Activated T-cell treated with anti-CD3 and anti-CD28 coated beads, Interleukin-2, amount 50 U/mL, for 4 hours (primary cell): ENCODE data around the gene AHSP. TPM values are rescaled to one million over a fixed set of nuclear protein-coding genes. Genes with fewer than 3 reads are reported as not detected.
"Not testable (repeated sequence)": the region's sequence is repeated elsewhere in the genome, so short reads cannot be mapped to it uniquely, and the experiment has no call there.

Source experiments
- ATAC-seq, 2 donors: fragments of 200-7000 bp; cut with Tn5 transposase; one replicate each; pipeline ENCODE4 v1.10.0; 2021
- DNase-seq: peaks from one replicate; pipeline ENCODE4 v3.0.0-alpha.2; 2020
- H3K27me3 Mint-ChIP-seq: one replicate; pipeline ENCODE4 v1.8.0; 2021; ENCODE audit warnings: low read depth, mixed read lengths
- H3K36me3 Mint-ChIP-seq: one replicate; pipeline ENCODE4 v1.8.0; 2022; ENCODE audit warnings: mixed read lengths; ENCODE audit not compliant: insufficient read depth
- H3K4me1 Mint-ChIP-seq: one replicate; pipeline ENCODE4 v1.8.0; 2021; ENCODE audit warnings: low read depth, mixed read lengths
- H3K4me3 Mint-ChIP-seq: one replicate; pipeline ENCODE4 v1.8.0; 2021; ENCODE audit warnings: mild to moderate bottlenecking, moderate library complexity, mixed read lengths
- H3K9me3 Mint-ChIP-seq: one replicate; pipeline ENCODE4 v1.8.0; 2021; ENCODE audit warnings: mixed read lengths
- total RNA-seq, 3 donors: library from RNA; stranded (reverse); gene quantifications; one replicate each; pipeline ENCODE4 v1.2.1, GENCODE V29; 2021

The AHSP gene, protein sequence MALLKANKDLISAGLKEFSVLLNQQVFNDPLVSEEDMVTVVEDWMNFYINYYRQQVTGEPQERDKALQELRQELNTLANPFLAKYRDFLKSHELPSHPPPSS
- not detected for total RNA-seq

DNA sequence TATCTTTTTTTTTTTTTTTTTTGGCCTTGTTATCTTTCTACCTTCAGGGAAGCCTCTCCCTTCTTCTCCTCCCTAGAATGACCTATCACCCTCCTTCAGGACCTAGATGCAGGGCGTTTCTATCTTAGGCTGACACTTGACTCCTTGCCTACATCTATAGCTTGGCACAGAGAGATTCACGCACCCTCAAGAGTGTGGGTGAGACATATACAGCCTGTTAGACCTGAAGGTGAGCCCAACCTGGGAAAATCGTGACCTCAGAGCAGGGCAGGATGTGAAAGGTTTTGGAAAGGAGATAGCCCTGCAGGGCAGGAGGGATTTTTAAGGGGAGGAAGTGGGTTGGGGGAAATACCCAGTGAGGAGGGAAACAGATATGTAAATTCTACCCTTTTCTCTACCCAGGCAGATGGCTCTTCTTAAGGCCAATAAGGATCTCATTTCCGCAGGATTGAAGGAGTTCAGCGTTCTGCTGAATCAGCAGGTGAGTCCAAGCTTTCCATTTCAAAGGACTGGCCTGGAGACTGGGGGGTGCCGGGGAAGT lies at the start of gene AHSP:
TSS of gene AHSP (plus strand) at position 167 of the 541 bp plus-strand sequence. CDS start at position 407, 240 bp downstream.
- H3K4me1 Mint-ChIP-seq: peaks cover 16% of the 10 kb centered on the region
- H3K27me3 Mint-ChIP-seq: peaks cover 22% of the 10 kb centered on the region
- no peaks in the 10 kb centered on the region for H3K36me3 Mint-ChIP-seq
- no peak within 1 kb of the TSS for H3K4me3 Mint-ChIP-seq
- ATAC-seq (no peak), DNase-seq (no peak)
- H3K9me3 Mint-ChIP-seq: no peaks in the 10 kb centered on the region

DNA sequence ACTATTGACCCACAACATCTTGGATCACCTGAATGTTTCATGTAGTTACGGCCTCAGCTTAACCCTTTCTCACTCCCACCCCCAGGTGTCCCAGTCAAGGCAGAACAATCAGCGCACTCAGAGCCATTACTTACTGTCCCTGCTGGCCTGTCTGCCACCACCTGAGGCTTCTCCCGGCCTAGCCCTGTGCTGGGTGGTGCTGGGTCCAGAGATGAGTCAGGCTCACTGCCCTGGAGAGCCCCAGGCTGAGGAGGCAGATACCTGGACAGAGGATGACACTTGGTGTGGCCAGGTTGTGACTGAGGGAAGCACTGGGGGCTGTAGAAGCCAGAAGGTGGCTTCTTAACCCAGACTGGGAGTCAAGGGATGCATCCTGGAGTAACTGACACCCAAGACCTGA lies 48.7 kb upstream of the AHSP start:
- Mint-ChIP-seq H3K4me3 (no peak overlapping the region), H3K36me3 (no peaks in the 10 kb centered on the region), H3K9me3 (no peaks in the 10 kb centered on the region), H3K4me1 (peaks cover 15% of the 10 kb centered on the region), H3K27me3 (no peaks in the 10 kb centered on the region)
- ATAC-seq: no peak
- no peak for DNase-seq

DNA sequence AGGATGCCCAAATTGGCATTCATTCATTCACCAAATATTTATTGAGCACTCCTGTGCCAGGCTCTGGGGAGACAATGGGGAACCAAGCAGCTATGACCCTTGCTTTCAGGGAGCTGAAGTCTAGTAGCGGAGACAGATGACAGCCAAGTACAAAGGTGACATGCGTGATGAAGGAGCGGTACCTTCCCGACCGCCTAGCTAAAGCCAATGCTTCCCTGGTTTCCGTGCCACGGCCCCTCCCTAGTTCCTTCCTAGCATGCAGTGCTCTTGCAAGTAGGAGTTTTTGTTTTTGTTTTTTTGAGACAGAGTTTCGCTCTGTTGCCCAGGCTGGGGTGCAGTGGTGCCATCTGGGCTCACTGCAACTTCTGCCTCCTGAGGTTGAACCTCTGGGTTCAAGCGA lies 47.9 kb upstream of the AHSP start:
- Mint-ChIP-seq H3K4me1 (peaks cover 15% of the 10 kb centered on the region), H3K4me3 (no peak overlapping the region)
- no peak for ATAC-seq

DNA sequence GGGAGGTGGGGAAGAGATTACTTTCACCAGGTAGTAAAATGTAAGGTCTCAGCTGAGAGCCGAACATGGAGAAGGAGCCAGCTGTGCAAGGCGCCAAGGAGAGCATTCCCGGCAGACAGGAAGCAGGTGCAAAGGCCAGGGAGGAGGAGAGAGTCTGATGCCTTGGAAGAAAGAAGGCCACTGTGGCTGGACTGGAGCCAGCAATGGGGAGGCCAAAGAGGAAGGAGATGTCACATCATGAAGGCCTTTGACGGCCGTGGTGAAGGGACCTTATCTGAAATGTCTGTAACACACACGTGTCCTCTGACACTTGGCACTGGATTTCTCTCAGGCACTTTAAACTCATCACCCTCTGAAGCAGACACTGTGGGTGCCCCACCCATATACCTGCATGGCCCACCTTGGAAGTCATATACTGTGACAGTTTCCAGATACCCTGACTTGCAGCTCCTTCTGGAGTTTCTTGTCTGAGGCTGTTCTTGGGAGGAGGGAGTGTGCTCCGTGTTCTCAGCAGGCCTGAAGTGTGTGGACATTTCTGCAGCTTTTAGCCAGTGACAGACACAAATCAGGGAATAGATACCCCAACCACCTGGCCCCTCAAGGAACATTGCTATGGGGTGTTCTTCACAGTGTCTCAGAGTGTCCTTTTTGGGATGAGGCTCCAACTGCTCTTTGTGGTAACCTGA lies 46.7 kb upstream of the AHSP start:
- Mint-ChIP-seq H3K4me1 (peaks cover 13% of the 10 kb centered on the region), H3K4me3 (no peak overlapping the region), H3K36me3 (no peaks in the 10 kb centered on the region), H3K27me3 (no peaks in the 10 kb centered on the region), H3K9me3 (no peaks in the 10 kb centered on the region)
- DNase-seq: no peak
- ATAC-seq: no peak

More for the DNA sequence above, 47.9 kb upstream of the AHSP start:
- Mint-ChIP-seq H3K36me3 (no peaks in the 10 kb centered on the region), H3K27me3 (no peaks in the 10 kb centered on the region), H3K9me3 (no peaks in the 10 kb centered on the region)
- no peak for DNase-seq

DNA sequence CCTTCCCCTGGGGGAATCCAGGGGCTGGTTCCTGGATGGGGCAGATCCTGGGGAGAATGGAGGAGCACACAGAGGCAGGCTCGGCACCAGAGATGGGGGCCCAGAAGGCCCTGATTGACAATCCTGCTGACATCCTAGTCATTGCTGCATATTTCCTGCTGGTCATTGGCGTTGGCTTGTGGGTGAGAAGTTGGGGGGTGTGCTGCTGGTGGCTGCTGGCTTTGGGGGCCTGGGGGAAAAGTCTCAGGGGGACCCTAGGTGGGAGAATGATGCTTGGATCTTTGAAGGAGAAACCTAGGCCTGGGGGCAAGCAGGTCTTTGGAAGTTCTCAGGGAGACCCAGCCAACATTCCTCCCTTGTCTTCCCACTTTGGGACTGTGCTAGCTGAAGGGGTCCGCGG lies 44.6 kb upstream of the AHSP start, which contains the start of gene SLC5A2:
TSS of gene SLC5A2 (plus strand) at position 43 of the 400 bp plus-strand sequence. CDS start at position 57, 14 bp downstream.
- ATAC-seq (no peak), DNase-seq (no peak)
- no peaks in the 10 kb centered on the region for H3K9me3 Mint-ChIP-seq
- H3K4me3 Mint-ChIP-seq: no peak within 1 kb of the TSS
- H3K27me3 Mint-ChIP-seq: no peaks in the 10 kb centered on the region
- peaks cover 13% of the 10 kb centered on the region for H3K4me1 Mint-ChIP-seq
- no peaks in the 10 kb centered on the region for H3K36me3 Mint-ChIP-seq

DNA sequence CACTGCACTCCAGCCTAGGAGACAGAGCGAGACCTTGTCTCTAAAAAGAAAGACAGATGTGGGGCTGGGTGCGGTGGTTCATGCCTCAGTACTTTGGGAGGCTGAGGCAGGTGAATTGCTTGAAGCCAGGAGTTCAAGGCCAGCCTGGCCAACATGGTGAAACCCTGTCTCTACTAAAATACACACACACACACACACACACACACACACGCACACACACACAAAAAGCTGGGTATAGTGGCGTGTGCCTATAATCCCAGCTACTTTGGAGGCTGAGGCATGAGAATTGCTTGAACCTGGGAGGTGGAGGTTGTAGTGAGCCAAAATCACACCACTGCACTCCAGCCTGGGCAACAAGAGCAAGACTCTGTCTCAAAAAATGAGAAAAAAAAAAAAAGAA lies 43.7 kb upstream of the AHSP start:
- DNase-seq, H3K27me3 Mint-ChIP-seq, H3K36me3 Mint-ChIP-seq, H3K9me3 Mint-ChIP-seq, ATAC-seq, H3K4me3 Mint-ChIP-seq: not testable (repeated sequence)
- peaks cover 11% of the 10 kb centered on the region for H3K4me1 Mint-ChIP-seq

DNA sequence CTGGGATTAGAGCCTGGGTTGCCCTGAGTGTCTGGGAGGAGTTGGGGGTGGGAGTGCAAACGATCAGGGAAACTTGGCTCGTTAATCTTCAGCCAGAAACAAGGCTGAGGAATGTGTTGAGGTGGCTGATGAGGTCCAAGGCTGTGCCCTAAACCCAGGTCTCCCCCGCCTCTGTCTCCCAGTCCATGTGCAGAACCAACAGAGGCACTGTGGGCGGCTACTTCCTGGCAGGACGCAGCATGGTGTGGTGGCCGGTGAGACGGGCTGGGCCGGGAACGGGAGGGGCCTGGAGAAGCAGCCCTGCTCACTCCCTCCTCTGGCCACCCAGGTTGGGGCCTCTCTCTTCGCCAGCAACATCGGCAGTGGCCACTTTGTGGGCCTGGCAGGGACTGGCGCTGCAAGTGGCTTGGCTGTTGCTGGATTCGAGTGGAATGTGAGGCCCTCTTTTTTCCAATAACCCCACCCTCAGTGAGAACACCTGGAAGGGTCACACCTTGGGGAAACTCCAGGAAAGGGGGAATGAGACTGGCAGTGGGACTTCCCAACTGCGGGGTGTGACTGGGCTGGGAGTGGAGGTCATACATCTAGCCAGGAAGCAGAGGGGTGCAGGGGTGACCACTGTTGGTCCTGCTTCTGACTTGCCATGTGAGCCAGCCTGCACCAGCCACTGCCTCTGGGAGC lies 43.1 kb upstream of the AHSP start:
- H3K4me1 Mint-ChIP-seq: peaks cover 11% of the 10 kb centered on the region
- ATAC-seq: no peak
- H3K36me3 Mint-ChIP-seq: no peaks in the 10 kb centered on the region
- DNase-seq: no peak
- no peak overlapping the region for H3K4me3 Mint-ChIP-seq
- no peaks in the 10 kb centered on the region for H3K27me3 Mint-ChIP-seq
- no peaks in the 10 kb centered on the region for H3K9me3 Mint-ChIP-seq

DNA sequence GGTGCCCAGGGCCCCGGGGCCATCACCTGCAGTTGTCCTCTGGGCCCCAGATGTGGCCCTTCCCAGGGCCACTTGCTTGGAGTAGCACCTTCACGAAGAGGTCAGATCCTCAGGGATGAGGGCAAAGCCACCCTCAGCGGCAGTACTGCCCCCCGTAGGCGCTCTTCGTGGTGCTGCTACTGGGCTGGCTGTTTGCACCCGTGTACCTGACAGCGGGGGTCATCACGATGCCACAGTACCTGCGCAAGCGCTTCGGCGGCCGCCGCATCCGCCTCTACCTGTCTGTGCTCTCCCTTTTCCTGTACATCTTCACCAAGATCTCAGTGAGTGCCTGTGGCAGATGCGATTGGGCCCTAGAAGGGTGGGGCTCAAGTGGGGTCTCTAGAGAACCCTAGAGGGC lies 42.1 kb upstream of the AHSP start:
- Mint-ChIP-seq H3K9me3 (no peaks in the 10 kb centered on the region), H3K36me3 (no peaks in the 10 kb centered on the region), H3K4me1 (peaks cover 13% of the 10 kb centered on the region), H3K4me3 (no peak overlapping the region), H3K27me3 (no peaks in the 10 kb centered on the region)
- ATAC-seq (no peak), DNase-seq (no peak)

DNA sequence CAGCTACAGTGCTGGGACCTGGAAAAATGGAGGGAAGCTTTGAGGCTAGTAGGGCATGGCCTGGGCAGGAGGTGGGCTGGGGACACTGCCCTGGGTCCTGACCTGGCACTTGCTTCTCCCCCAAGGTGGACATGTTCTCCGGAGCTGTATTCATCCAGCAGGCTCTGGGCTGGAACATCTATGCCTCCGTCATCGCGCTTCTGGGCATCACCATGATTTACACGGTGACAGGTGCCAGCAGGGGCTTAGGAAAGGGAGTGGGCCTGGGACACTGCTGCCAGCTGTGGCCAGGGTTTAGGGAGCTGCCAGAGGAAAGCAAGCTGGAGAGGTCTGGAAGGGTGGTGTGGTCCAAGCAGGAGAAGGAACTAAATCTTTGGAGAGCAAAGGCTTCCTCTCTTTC lies 41.7 kb upstream of the AHSP start:
- Mint-ChIP-seq H3K4me1 (peaks cover 13% of the 10 kb centered on the region), H3K9me3 (no peaks in the 10 kb centered on the region), H3K27me3 (no peaks in the 10 kb centered on the region), H3K36me3 (peaks cover 4% of the 10 kb centered on the region), H3K4me3 (no peak overlapping the region)
- DNase-seq (no peak), ATAC-seq (no peak)

DNA sequence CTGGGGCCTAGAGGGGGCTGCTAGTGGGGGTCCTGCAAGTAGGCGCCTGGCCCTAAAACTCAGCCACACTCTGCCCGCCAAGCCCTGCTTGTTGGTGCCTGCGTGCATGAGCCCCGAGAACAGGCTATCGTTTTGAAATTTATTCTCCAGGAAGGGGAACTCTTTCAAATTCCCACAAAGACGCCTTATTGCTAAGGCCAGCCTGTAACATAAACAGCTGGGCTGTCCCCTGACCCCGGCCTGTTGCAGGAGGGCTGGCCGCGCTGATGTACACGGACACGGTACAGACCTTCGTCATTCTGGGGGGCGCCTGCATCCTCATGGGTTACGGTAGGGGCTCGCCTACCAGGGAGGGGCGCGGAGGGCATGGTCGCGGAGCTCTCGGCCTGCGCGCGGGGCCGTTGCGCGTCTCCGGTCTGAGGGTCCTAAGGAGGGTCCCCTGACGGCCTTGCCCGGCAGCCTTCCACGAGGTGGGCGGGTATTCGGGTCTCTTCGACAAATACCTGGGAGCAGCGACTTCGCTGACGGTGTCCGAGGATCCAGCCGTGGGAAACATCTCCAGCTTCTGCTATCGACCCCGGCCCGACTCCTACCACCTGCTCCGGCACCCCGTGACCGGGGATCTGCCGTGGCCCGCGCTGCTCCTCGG lies 40.5 kb upstream of the AHSP start:
- DNase-seq (no peak), ATAC-seq (peak in 1 of 2 donors; percentile 22)
- Mint-ChIP-seq H3K4me3 (peak overlapping the region; percentile 87), H3K36me3 (peaks cover 4% of the 10 kb centered on the region), H3K9me3 (no peaks in the 10 kb centered on the region), H3K4me1 (peaks cover 13% of the 10 kb centered on the region), H3K27me3 (no peaks in the 10 kb centered on the region)

DNA sequence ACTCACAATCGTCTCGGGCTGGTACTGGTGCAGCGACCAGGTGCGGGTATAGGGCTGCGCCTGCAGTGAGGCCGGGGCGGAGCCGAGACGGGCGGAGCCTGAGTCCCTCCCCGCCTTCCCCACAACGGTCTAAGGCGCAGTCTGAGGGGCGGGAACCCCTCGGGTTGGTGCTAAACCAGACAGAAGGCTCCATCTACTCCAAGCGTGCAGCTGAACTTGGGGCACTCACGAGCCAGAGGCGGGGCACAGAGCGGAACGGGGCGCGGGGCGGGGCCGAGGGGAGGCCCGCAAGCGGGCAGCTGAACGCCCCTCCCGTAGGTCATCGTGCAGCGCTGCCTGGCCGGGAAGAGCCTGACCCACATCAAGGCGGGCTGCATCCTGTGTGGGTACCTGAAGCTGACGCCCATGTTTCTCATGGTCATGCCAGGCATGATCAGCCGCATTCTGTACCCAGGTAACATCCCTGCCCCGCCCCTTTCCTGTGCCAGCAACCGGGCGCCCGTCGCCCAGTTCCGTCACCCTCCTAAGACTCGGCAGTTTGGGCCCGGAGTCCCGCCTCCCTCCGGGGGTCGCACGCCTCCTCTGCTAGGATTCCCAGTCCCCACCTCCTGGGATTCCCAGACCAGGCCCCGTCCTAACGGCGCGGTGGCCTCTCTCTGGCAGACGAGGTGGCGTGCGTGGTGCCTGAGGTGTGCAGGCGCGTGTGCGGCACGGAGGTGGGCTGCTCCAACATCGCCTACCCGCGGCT lies 39.8 kb upstream of the AHSP start:
- Mint-ChIP-seq H3K9me3 (no peaks in the 10 kb centered on the region), H3K36me3 (peaks cover 4% of the 10 kb centered on the region), H3K27me3 (no peaks in the 10 kb centered on the region), H3K4me3 (peak overlapping the region; percentile 87), H3K4me1 (peaks cover 13% of the 10 kb centered on the region)
- DNase-seq (peak; percentile 67), ATAC-seq (peak; percentile 95 to 97)

DNA sequence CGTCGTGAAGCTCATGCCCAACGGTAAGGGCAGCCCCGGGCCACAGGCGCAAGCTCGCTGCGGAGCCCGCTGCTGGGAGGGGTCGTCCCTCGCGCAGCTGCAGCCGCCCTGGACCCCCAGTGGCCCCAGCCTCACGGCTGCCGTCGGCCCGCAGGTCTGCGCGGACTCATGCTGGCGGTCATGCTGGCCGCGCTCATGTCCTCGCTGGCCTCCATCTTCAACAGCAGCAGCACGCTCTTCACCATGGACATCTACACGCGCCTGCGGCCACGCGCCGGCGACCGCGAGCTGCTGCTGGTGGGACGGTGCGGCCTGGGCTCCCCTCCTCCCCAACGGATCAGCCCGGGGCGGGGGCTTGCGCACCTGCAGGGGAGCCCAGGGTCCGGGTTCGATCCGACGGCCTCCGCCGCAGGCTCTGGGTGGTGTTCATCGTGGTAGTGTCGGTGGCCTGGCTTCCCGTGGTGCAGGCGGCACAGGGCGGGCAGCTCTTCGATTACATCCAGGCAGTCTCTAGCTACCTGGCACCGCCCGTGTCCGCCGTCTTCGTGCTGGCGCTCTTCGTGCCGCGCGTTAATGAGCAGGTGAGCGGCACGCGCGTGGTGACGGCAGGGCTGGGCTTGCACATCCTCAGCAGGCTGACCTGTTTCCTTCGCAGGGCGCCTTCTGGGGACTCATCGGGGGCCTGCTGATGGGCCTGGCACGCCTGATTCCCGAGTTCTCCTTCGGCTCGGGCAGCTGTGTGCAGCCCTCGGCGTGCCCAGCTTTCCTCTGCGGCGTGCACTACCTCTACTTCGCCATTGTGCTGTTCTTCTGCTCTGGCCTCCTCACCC lies 39.0 kb upstream of the AHSP start:
- ATAC-seq: no peak
- Mint-ChIP-seq H3K9me3 (no peaks in the 10 kb centered on the region), H3K36me3 (peaks cover 10% of the 10 kb centered on the region), H3K4me1 (peaks cover 13% of the 10 kb centered on the region), H3K4me3 (peak overlapping the region; percentile 87), H3K27me3 (no peaks in the 10 kb centered on the region)
- DNase-seq: no peak

DNA sequence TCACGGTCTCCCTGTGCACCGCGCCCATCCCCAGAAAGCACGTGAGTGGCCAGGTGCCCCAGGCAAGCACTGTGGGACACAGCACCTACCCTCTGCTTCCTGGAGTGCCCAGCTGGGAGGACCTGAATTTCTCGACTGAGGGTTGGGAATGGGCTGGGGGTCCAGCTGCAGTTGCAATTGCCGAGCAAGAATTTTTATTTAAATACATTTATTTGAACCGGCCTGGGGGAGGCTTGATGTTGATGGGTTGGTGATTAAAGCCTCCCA lies 38.5 kb upstream of the AHSP start:
- DNase-seq (no peak), ATAC-seq (no peak)
- Mint-ChIP-seq H3K4me1 (peaks cover 13% of the 10 kb centered on the region), H3K4me3 (no peak overlapping the region), H3K36me3 (peaks cover 10% of the 10 kb centered on the region), H3K9me3 (no peaks in the 10 kb centered on the region), H3K27me3 (no peaks in the 10 kb centered on the region)
